Left lung (tissue), 10 donors: ENCODE results near the gene STAP2. TPM values are rescaled to one million over a fixed set of nuclear protein-coding genes. Genes with fewer than 3 reads are reported as not detected.

Experiments used
- ATAC-seq: fragments of 200-7000 bp; cut with Tn5 transposase; one replicate; pipeline ENCODE4 v1.9.1; 2020; ENCODE audit warnings: moderate library complexity
- DNase-seq, 4 donors: peaks; one replicate each; pipeline ENCODE4 v3.0.0-alpha.2; 2013 to 2020
- H3K27ac ChIP-seq, 2 donors: fragments of 200-600 bp; sonication (generic) in 1 of 2; one replicate each; pipeline versions ENCODE4 v1.5.0 to v1.8.0; 2020 to 2021
- H3K27me3 ChIP-seq, 2 donors: fragments of 200-600 bp; sonication (generic) in 1 of 2; one replicate each; pipeline versions ENCODE4 v1.5.0 to v1.8.0; 2020 to 2021
- H3K36me3 ChIP-seq, 2 donors: fragments of 200-600 bp; sonication (generic) in 1 of 2; one replicate each; pipeline versions ENCODE4 v1.5.0 to v1.8.0; 2020 to 2021
- H3K4me1 ChIP-seq, 2 donors: fragments of 200-600 bp; one replicate each; pipeline ENCODE4 v1.8.0; 2021
- H3K4me3 ChIP-seq, 2 donors: fragments of 200-600 bp; sonication (generic) in 1 of 2; one replicate each; pipeline versions ENCODE4 v1.5.0 to v1.8.0; 2020 to 2021; ENCODE audit warnings: mild to moderate bottlenecking in 1 of 2
- H3K9me3 ChIP-seq, 2 donors: fragments of 200-600 bp; sonication (generic) in 1 of 2; one replicate each; pipeline versions ENCODE4 v1.5.0 to v1.8.0; 2020 to 2021
- CTCF ChIP-seq, 2 donors: fragments of 200-600 bp; sonication (generic) in 1 of 2; IDR thresholded peaks; one replicate each; pipeline versions ENCODE4 v1.5.0 to v1.8.0; 2021; ENCODE audit warnings: antibody characterized with exemption in 2 of 2
- intact Hi-C, 2 donors: fragments of 100-400 bp; cut with DNase I; formaldehyde crosslinking; loops; one replicate each; pipeline versions ENCODE4 v1.11.2 to v1.14.2; 2022
- polyA plus RNA-seq, 6 donors: library from polyadenylated mRNA; unstranded; fragments of 120-200 nt; gene quantifications; one replicate each; pipeline ENCODE4 v1.2.1, GENCODE V29; 2013; ENCODE audit not compliant: insufficient read length in 6 of 6
- total RNA-seq, 2 donors: library from RNA; stranded (reverse); fragmentation: NEBNext Ultra II Directional; extraction: Animal tissue kit (Norgen Biotek cat#: 25700); gene quantifications; one replicate each; pipeline ENCODE4 v1.2.1, GENCODE V29; 2021
- donor health status: DM: no; HTN: yes; CAD: no.
- donor health status: DM: no; HTN: no; CAD: no.

Gene STAP2
- total and polyA plus RNA-seq, 8 donors, result 14.1 to 41.5 (median 36.2) TPM

GRCh38 chr19:4357095-4357797, 18.6 kb upstream of the STAP2 start:
- Histone ChIP-seq H3K4me3 (no peak overlapping the region), H3K4me1 (no peaks in the 10 kb centered on the region), H3K36me3 (peaks cover 0 to 76% of the 10 kb centered on the region in 2 donors), H3K9me3 (no peaks in the 10 kb centered on the region), H3K27ac (no peak overlapping the region), H3K27me3 (no peaks in the 10 kb centered on the region)
- TF ChIP-seq CTCF (IDR thresholded peaks at IDR 0.05), result no peak
- intact Hi-C loops, result no loop called here
- ATAC-seq, result no peak
- DNase-seq, result no peak

GRCh38 chr19:4354897-4355296, 16.3 kb upstream of the STAP2 start:
- Histone ChIP-seq H3K27ac (no peak overlapping the region), H3K9me3 (no peaks in the 10 kb centered on the region), H3K27me3 (no peaks in the 10 kb centered on the region), H3K4me3 (no peak overlapping the region), H3K4me1 (no peaks in the 10 kb centered on the region), H3K36me3 (peaks cover 0 to 52% of the 10 kb centered on the region in 2 donors)
- no peak for ATAC-seq
- no peak for TF ChIP-seq CTCF (IDR thresholded peaks at IDR 0.05)
- intact Hi-C loops, result no loop called here
- DNase-seq, result no peak

- no peaks in the 10 kb centered on the region for H3K4me1 ChIP-seq
- no peak overlapping the region for H3K4me3 ChIP-seq
- no peaks in the 10 kb centered on the region for H3K9me3 ChIP-seq
- peaks cover 0 to 46% of the 10 kb centered on the region in 2 donors for H3K36me3 ChIP-seq
- ATAC-seq (no peak), DNase-seq (no peak)
- H3K27ac ChIP-seq, result no peak overlapping the region
- no peak for TF ChIP-seq CTCF (IDR thresholded peaks at IDR 0.05)
- intact Hi-C loops, result no loop called here
- H3K27me3 ChIP-seq, result no peaks in the 10 kb centered on the region
Observed at GRCh38 chr19:4354282-4354681, 15.7 kb upstream of the STAP2 start.

GRCh38 chr19:4352701-4353121, 14.1 kb upstream of the STAP2 start:
- TF ChIP-seq CTCF (IDR thresholded peaks at IDR 0.05), result peak; percentile 70 to 92
- no peak overlapping the region for H3K4me3 ChIP-seq
- DNase-seq (no peak), ATAC-seq (peak; percentile 78)
- H3K27ac ChIP-seq, result no peak overlapping the region
- H3K27me3 ChIP-seq, result no peaks in the 10 kb centered on the region
- peaks cover 0 to 40% of the 10 kb centered on the region in 2 donors for H3K36me3 ChIP-seq
- intact Hi-C loops, result no loop called here
- H3K9me3 ChIP-seq, result no peaks in the 10 kb centered on the region
- no peaks in the 10 kb centered on the region for H3K4me1 ChIP-seq

DNA sequence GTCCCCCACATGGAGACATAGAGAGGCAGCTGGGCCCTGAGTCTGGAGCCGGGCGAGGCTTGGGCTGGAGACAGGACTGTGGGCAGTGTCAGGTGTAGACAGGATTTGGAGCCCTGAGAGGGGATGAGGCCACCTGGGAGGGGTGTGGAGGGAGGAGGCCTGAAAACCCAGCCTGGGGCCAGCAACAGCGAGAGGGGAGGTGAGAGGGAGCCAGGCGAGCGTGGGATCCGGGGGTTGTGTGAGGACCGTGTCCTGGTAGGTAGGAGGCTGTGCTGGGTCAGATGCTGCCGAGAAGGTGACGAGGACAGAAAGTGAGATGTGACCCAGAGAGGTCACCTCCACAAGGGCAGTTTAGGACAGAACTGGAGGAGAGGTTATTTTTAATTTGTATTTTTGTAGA, 12.1 kb upstream of the STAP2 start:
- H3K4me3 ChIP-seq, result no peak overlapping the region
- H3K27me3 ChIP-seq, result no peaks in the 10 kb centered on the region
- H3K4me1 ChIP-seq, result no peaks in the 10 kb centered on the region
- no peak for ATAC-seq
- no peak overlapping the region for H3K27ac ChIP-seq
- intact Hi-C loops, result no loop called here
- H3K9me3 ChIP-seq, result no peaks in the 10 kb centered on the region
- TF ChIP-seq CTCF (IDR thresholded peaks at IDR 0.05), result no peak
- peaks cover 0 to 35% of the 10 kb centered on the region in 2 donors for H3K36me3 ChIP-seq
- DNase-seq, result no peak
